CMK (cell line): ENCODE measurements around the gene SHISA8.
"Not testable (repeated sequence)": the region's sequence is repeated elsewhere in the genome, so short reads cannot be mapped to it uniquely, and the experiment has no call there.

Source experiments
- DNase-seq: peaks from one replicate; pipeline ENCODE4 v3.0.0-alpha.2; 2010; ENCODE audit warnings: low read depth

The SHISA8 gene

GRCh38 chr22:41898645-41899044, 16.2 kb downstream of the SHISA8 start:
- DNase-seq, result no peak

GRCh38 chr22:41893591-41894375, 21.1 kb downstream of the SHISA8 start:
- no peak for DNase-seq

GRCh38 chr22:41892721-41893120, 22.2 kb downstream of the SHISA8 start:
- no peak for DNase-seq

- no peak for DNase-seq
These were observed 23.5 kb downstream of the SHISA8 start for GRCh38 chr22:41891407-41891806.

GRCh38 chr22:41888627-41889200, 26.2 kb downstream of the SHISA8 start:
- no peak for DNase-seq

- no peak for DNase-seq
These were observed 29.4 kb downstream of the SHISA8 start for GRCh38 chr22:41885516-41885915.

- no peak for DNase-seq
These were observed 29.8 kb downstream of the SHISA8 start for GRCh38 chr22:41885116-41885515.

- DNase-seq, result no peak
These were observed 31.5 kb downstream of the SHISA8 start for GRCh38 chr22:41883400-41883799.

- no peak for DNase-seq
These were observed 34.2 kb downstream of the SHISA8 start for GRCh38 chr22:41880653-41881052.

GRCh38 chr22:41876675-41877074, 38.2 kb downstream of the SHISA8 start:
- no peak for DNase-seq

GRCh38 chr22:41876275-41876674, 38.6 kb downstream of the SHISA8 start:
- DNase-seq, result no peak

GRCh38 chr22:41875531-41876270, 39.2 kb downstream of the SHISA8 start:
- DNase-seq, result no peak

GRCh38 chr22:41874090-41874489, 40.8 kb downstream of the SHISA8 start:
- no peak for DNase-seq

- no peak for DNase-seq
These were observed 41.5 kb downstream of the SHISA8 start for GRCh38 chr22:41873391-41873790.

- DNase-seq, result no peak
These were observed 44.1 kb downstream of the SHISA8 start for GRCh38 chr22:41870786-41871185.

- DNase-seq, result not testable (repeated sequence)
These were observed 44.8 kb downstream of the SHISA8 start for GRCh38 chr22:41870081-41870480.

GRCh38 chr22:41868556-41868955, 46.3 kb downstream of the SHISA8 start:
- DNase-seq, result no peak

GRCh38 chr22:41863472-41863871, 51.4 kb downstream of the SHISA8 start:
- DNase-seq, result no peak

GRCh38 chr22:41862530-41863266, 52.2 kb downstream of the SHISA8 start:
- DNase-seq, result no peak

- DNase-seq, result no peak
These were observed 52.7 kb downstream of the SHISA8 start for GRCh38 chr22:41862160-41862529.
